Ishikawa (cell line): ENCODE data around the gene SCTR.

Source experiments
- CEBPB ChIP-seq: IDR thresholded peaks from 2 replicates; pipeline ENCODE4 v1.6.1; 2012
- CREB1 ChIP-seq: IDR thresholded peaks from 2 replicates; pipeline ENCODE4 v1.6.1; 2012; ENCODE audit warnings: low read depth
- EGR1 ChIP-seq: IDR thresholded peaks from 2 replicates; pipeline ENCODE4 v1.6.1; 2012
- EP300 ChIP-seq: IDR thresholded peaks from 2 replicates; pipeline ENCODE4 v1.6.1; 2012; ENCODE audit warnings: borderline replicate concordance
- MAX ChIP-seq: IDR thresholded peaks from 2 replicates; pipeline ENCODE4 v1.6.1; 2012
- RAD21 ChIP-seq: IDR thresholded peaks from 2 replicates; pipeline ENCODE4 v1.6.1; 2012; ENCODE audit warnings: low read depth
- REST ChIP-seq: IDR thresholded peaks from 2 replicates; pipeline ENCODE4 v1.6.1; 2012; ENCODE audit warnings: low read depth, mild to moderate bottlenecking
- TAF1 ChIP-seq: IDR thresholded peaks from 2 replicates; pipeline ENCODE4 v1.6.1; 2012; ENCODE audit warnings: low read depth, mild to moderate bottlenecking
- TCF12 ChIP-seq: IDR thresholded peaks from 2 replicates; pipeline ENCODE4 v1.6.1; 2012; ENCODE audit warnings: low read depth
- YY1 ChIP-seq: IDR thresholded peaks from 2 replicates; pipeline ENCODE4 v1.6.1; 2012; ENCODE audit warnings: low read depth
- ZBTB7A ChIP-seq: IDR thresholded peaks from 2 replicates; pipeline ENCODE4 v1.6.1; 2012; ENCODE audit warnings: low read depth

GRCh38 chr2:119474371-119475224 lies 49.7 kb downstream of the SCTR start:
- no peak for TF ChIP-seq CREB1
- TF ChIP-seq EP300: no peak
- TF ChIP-seq YY1: no peak
- TF ChIP-seq ZBTB7A: no peak
- no peak for TF ChIP-seq CEBPB
- no peak for TF ChIP-seq TCF12
- TF ChIP-seq RAD21: no peak
- no peak for TF ChIP-seq TAF1
- TF ChIP-seq REST: no peak
- TF ChIP-seq EGR1: no peak
- TF ChIP-seq MAX: no peak
